ENCODE data around the gene TMCO1. TPM values are rescaled to one million over a fixed set of nuclear protein-coding genes. Genes with fewer than 3 reads are reported as not detected.
"Not testable (repeated sequence)": the region's sequence is repeated elsewhere in the genome, so short reads cannot be mapped to it uniquely, and the experiment has no call there.

The TMCO1 gene
- total and polyA plus RNA-seq, 12 donors: 22.6 to 75.2 (median 48.4) TPM

GRCh38 chr1:165734906-165735305, 33.8 kb downstream of the TMCO1 start:
- H3K4me3 ChIP-seq: no peak overlapping the region
- H3K9me3 ChIP-seq: peaks cover 0 to 8% (median 0%) of the 10 kb centered on the region in 11 donors
- 83 to 90% methylated on average over 3 of the region's 3 CpGs for WGBS, 2 donors
- H3K27ac ChIP-seq: no peak overlapping the region
- intact Hi-C loops (cut with DNase I): no loop called here
- no peak for TF ChIP-seq CTCF (IDR thresholded peaks at IDR 0.05)
- no peak for DNase-seq
- no peak for ATAC-seq
- H3K36me3 ChIP-seq: peaks cover 0 to 87% (median 4%) of the 10 kb centered on the region in 9 donors
- no peaks in the 10 kb centered on the region for H3K27me3 ChIP-seq
- H3K4me1 ChIP-seq: peaks cover 0 to 17% (median 10%) of the 10 kb centered on the region in 9 donors

- 93 to 98% methylated on average over 2 of the region's 2 CpGs for WGBS, 2 donors
- TF ChIP-seq CTCF (IDR thresholded peaks at IDR 0.05): no peak
- intact Hi-C loops (cut with DNase I): no loop called here
Measured at GRCh38 chr1:165726841-165727240, 41.8 kb downstream of the TMCO1 start.

GRCh38 chr1:165726169-165726568, 42.5 kb downstream of the TMCO1 start:
- 88% methylated on average over 2 of the region's 2 CpGs for WGBS, 2 donors
- H3K4me3 ChIP-seq: no peak overlapping the region
- H3K4me1 ChIP-seq: peaks cover 0 to 4% (median 0%) of the 10 kb centered on the region in 9 donors
- no peak for ATAC-seq
- no peaks in the 10 kb centered on the region for H3K27me3 ChIP-seq
- no peaks in the 10 kb centered on the region for H3K9me3 ChIP-seq
- H3K27ac ChIP-seq: no peak overlapping the region
- TF ChIP-seq CTCF (IDR thresholded peaks at IDR 0.05): no peak
- H3K36me3 ChIP-seq: peaks cover 0 to 58% (median 16%) of the 10 kb centered on the region in 9 donors
- no peak for DNase-seq
- intact Hi-C loops (cut with DNase I): no loop called here

More at GRCh38 chr1:165726841-165727240, 41.8 kb downstream of the TMCO1 start:
- Histone ChIP-seq H3K9me3 (no peaks in the 10 kb centered on the region), H3K4me1 (peaks cover 0 to 4% (median 0%) of the 10 kb centered on the region in 9 donors), H3K27me3 (no peaks in the 10 kb centered on the region), H3K27ac (no peak overlapping the region), H3K36me3 (peaks cover 0 to 64% (median 16%) of the 10 kb centered on the region in 9 donors), H3K4me3 (no peak overlapping the region)
- DNase-seq: no peak
- ATAC-seq: no peak

GRCh38 chr1:165717918-165718515, 50.7 kb downstream of the TMCO1 start:
- no peaks in the 10 kb centered on the region for H3K9me3 ChIP-seq
- no peaks in the 10 kb centered on the region for H3K27me3 ChIP-seq
- intact Hi-C loops (cut with DNase I): loop anchor here in 9 of 10 donors (1.0 to 5.0 kb wide), 6 partner anchors 189 to 197 kb away; no protein-coding TSS in a partner anchor
- peak; percentile 23 to 77 (median 66) for TF ChIP-seq CTCF (IDR thresholded peaks at IDR 0.05)
- H3K4me3 ChIP-seq: no peak overlapping the region
- no peaks in the 10 kb centered on the region for H3K4me1 ChIP-seq
- peak in 1 of 2 donors; percentile 31 for DNase-seq
- no peak overlapping the region for H3K27ac ChIP-seq
- WGBS, 2 donors: 29 to 30% methylated on average over 4 of the region's 4 CpGs
- ATAC-seq: peak in 2 of 8 donors; percentile 27 to 48
- H3K36me3 ChIP-seq: no peaks in the 10 kb centered on the region

GRCh38 chr1:165716265-165717051, 52.2 kb downstream of the TMCO1 start:
- intact Hi-C loops (cut with DNase I): loop anchor here in 3 of 10 donors (5.0 kb wide), 2 partner anchors 191 to 196 kb away; no protein-coding TSS in a partner anchor
- WGBS, 2 donors: 89 to 98% methylated on average over 8 of the region's 8 CpGs
- not testable (repeated sequence) for H3K4me1 ChIP-seq, DNase-seq, H3K4me3 ChIP-seq, ATAC-seq, H3K27ac ChIP-seq, H3K27me3 ChIP-seq, H3K36me3 ChIP-seq, H3K9me3 ChIP-seq

Measured in heart right ventricle (tissue), 16 donors.